ENCODE results near the gene ABLIM3. TPM values are rescaled to one million over a fixed set of nuclear protein-coding genes. Genes with fewer than 3 reads are reported as not detected.

The ABLIM3 gene
- polyA plus RNA-seq, 1 experiment: 25.7 TPM

DNA sequence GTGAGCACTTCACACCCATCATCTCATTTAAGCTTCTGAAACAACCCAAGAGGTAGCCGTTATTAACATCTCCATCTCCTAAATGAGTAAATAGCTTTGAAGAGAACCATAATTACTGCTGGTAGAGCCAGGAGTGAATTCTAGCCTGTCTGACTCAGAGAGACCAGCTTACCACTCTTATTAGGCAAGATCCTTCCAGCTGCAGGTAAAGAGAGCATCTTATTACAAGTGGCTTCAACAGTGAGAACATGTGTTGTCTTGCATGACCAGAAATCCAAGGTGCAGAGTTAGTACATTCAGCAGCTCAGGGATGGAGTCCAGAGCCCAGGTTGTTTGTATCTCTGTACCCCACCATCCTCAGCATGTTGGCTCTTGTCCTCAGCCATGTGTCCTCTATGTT is 119.5 kb downstream of the ABLIM3 start:
- Histone ChIP-seq H3K4me3 (ENCODE audit: low read depth, low read length) (no peak overlapping the region), H3K27me3 (ENCODE audit: control insufficient read depth, insufficient read depth, low read length) (no peaks in the 10 kb centered on the region), H3K36me3 (ENCODE audit: control insufficient read depth, insufficient read depth, low read length) (no peaks in the 10 kb centered on the region)
- POLR2A ChIA-PET: no interaction called here
- TF ChIP-seq, protein P1, sequence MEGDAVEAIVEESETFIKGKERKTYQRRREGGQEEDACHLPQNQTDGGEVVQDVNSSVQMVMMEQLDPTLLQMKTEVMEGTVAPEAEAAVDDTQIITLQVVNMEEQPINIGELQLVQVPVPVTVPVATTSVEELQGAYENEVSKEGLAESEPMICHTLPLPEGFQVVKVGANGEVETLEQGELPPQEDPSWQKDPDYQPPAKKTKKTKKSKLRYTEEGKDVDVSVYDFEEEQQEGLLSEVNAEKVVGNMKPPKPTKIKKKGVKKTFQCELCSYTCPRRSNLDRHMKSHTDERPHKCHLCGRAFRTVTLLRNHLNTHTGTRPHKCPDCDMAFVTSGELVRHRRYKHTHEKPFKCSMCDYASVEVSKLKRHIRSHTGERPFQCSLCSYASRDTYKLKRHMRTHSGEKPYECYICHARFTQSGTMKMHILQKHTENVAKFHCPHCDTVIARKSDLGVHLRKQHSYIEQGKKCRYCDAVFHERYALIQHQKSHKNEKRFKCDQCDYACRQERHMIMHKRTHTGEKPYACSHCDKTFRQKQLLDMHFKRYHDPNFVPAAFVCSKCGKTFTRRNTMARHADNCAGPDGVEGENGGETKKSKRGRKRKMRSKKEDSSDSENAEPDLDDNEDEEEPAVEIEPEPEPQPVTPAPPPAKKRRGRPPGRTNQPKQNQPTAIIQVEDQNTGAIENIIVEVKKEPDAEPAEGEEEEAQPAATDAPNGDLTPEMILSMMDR (IDR thresholded peaks at IDR 0.05; ENCODE audit: insufficient read depth, low read depth, low read length): no peak
- CTCF ChIA-PET: interaction anchor here (0.7 kb wide), 1 partner anchor 24 kb away, joined by 4 read pairs; no protein-coding TSS in a partner anchor
- DNase-seq (ENCODE audit: low read depth): no peak

DNA sequence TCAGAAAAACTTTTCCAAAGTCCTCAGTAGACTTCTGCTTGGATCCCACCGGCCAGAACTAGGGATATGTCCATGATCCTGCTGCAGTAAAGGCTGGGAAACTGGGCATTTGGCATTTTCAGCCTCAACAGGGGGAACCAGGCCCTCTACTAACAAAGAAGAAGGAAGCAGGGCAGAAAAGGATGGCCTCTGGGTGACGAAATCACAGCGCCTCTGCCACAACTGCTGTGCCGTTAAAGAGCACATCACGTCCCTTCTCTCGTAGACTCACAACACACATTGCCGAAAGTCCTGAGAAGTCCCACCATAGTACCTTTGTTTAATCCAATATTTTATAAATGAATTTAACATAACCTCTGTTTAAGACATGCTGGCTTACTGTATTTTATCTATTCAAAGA is 120.0 kb downstream of the ABLIM3 start:
- no peak for DNase-seq (ENCODE audit: low read depth)
- TF ChIP-seq, protein P1 (IDR thresholded peaks at IDR 0.05; ENCODE audit: insufficient read depth, low read depth, low read length): no peak
- ChIA-PET CTCF (interaction anchor here (0.7 kb wide), 2 partner anchors 24 to 131 kb away, joined by 3 to 4 read pairs; no protein-coding TSS in a partner anchor), POLR2A (no interaction called here)
- Histone ChIP-seq H3K27me3 (ENCODE audit: control insufficient read depth, insufficient read depth, low read length) (no peaks in the 10 kb centered on the region), H3K36me3 (ENCODE audit: control insufficient read depth, insufficient read depth, low read length) (no peaks in the 10 kb centered on the region), H3K4me3 (ENCODE audit: low read depth, low read length) (no peak overlapping the region)

- TF ChIP-seq, protein P1 (IDR thresholded peaks at IDR 0.05; ENCODE audit: insufficient read depth, low read depth, low read length): no peak
- CTCF ChIA-PET: no interaction called here
- POLR2A ChIA-PET: no interaction called here
- no peaks in the 10 kb centered on the region for H3K36me3 ChIP-seq (ENCODE audit: control insufficient read depth, insufficient read depth, low read length)
- no peaks in the 10 kb centered on the region for H3K27me3 ChIP-seq (ENCODE audit: control insufficient read depth, insufficient read depth, low read length)
- no peak for DNase-seq (ENCODE audit: low read depth)
- H3K4me3 ChIP-seq (ENCODE audit: low read depth, low read length): no peak overlapping the region
Measured at GRCh38 chr5:149262315-149262714, 121.0 kb downstream of the ABLIM3 start.

DNA sequence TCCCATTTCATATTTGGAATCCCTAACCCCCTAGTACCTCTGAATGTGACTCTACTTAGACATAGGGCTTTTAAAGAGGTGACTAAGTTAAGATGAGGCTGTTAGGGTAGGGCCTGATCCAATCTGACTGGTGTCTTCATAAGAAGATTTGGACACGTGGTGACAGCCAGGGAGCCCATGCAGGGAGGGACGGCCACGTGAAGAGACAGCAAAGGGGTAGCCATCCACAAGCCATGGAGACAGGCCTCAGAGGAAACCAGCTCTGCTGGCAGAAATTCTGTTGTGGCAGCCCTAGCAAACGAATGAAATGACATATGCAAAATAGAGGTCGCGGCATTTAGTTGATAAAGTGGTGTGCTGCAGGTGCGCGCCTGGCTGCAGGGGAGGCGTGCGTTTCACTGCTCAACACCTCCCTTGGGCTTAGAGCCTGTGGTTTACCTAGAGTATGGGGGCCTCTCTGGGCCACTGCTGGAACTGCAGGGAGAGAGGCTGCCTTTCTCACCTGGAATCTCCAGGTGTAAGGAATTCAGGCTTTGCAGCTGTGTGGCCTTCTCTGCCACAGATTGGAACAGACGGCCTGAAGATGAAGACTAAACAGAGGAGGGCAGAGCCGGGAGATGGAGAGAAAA is 123.3 kb downstream of the ABLIM3 start:
- no peak for DNase-seq (ENCODE audit: low read depth)
- Histone ChIP-seq H3K36me3 (ENCODE audit: control insufficient read depth, insufficient read depth, low read length) (no peaks in the 10 kb centered on the region), H3K4me3 (ENCODE audit: low read depth, low read length) (no peak overlapping the region), H3K27me3 (ENCODE audit: control insufficient read depth, insufficient read depth, low read length) (no peaks in the 10 kb centered on the region)
- POLR2A ChIA-PET: no interaction called here
- CTCF ChIA-PET: interaction anchor here (0.7 to 3.1 kb wide), 22 partner anchors 9 to 531 kb away, joined by 3 to 13 read pairs (median 4); partner anchors contain the start of gene ABLIM3
- TF ChIP-seq, protein P1 (IDR thresholded peaks at IDR 0.05; ENCODE audit: insufficient read depth, low read depth, low read length): peak; percentile 40

DNA sequence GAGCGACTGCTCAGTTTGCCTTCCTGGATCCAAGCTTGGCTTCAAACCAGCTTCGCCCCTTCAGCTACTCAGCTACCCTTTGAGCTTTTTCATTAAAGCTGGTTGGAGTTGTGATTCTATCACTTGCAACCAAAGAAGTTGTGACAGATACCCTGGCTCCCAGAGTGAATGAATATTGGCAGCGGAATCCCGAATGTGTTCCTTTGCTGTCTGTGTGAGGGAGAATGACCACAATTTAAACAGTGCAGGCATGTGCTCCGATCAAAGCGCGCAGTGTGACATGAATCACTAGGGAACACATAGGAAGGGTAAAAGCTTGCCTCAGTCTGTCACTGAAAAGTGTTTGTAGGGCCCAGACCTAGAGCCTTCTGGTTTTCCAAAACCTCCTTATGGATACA is 123.8 kb downstream of the ABLIM3 start:
- CTCF ChIA-PET: interaction anchor here (0.7 to 3.1 kb wide), 26 partner anchors 10 to 532 kb away, joined by 3 to 13 read pairs (median 4); no protein-coding TSS in a partner anchor
- Histone ChIP-seq H3K27me3 (ENCODE audit: control insufficient read depth, insufficient read depth, low read length) (no peaks in the 10 kb centered on the region), H3K4me3 (ENCODE audit: low read depth, low read length) (no peak overlapping the region), H3K36me3 (ENCODE audit: control insufficient read depth, insufficient read depth, low read length) (no peaks in the 10 kb centered on the region)
- POLR2A ChIA-PET: interaction anchor here (0.7 kb wide), 1 partner anchor 8 kb away, joined by 3 read pairs; no protein-coding TSS in a partner anchor
- TF ChIP-seq, protein P1 (IDR thresholded peaks at IDR 0.05; ENCODE audit: insufficient read depth, low read depth, low read length): no peak
- DNase-seq (ENCODE audit: low read depth): no peak
